Measurements from ENCODE around the gene CDCP2.
"Not testable (repeated sequence)": the region's sequence is repeated elsewhere in the genome, so short reads cannot be mapped to it uniquely, and the experiment has no call there.

The CDCP2 gene

DNA sequence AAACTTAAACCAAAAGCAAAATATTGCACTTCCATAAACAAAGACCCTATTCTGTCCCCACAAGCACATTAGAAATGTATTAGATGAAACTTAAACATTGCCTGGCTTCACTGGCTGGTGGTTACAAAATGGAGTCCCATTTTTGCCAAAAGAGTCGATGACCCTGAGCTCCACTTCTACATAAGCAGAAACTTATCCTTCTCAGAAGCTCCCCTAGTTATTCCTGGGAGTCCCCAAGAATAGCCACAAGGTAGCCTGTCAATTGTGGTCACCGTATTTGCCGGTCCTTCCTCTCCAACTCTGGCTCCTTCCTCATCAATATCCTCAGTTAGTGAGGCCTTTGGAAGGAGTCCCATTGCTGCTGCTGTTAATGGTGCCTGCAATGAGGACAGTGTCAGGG lies 37.3 kb downstream of the CDCP2 start:
- no peak for DNase-seq (ENCODE audit: low read depth)

DNA sequence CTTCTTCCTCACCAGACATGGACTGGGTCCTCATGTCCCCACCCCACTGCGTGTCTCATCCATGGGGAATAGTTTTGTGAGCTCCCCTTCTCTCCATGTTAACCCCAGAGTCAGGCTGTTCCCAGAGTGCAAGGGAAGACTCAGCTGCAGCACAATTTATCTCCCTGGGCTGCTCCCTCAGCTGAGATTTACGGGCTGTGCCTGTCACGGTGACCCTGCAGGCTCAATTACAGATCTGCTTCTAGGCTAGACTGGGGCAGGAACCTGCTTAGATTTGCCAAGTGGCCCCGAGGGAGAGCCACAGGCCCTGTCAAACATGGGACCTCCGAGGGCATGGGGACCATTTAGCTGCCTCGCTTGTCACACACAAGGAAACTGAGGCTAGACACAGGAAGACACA lies 37.8 kb downstream of the CDCP2 start:
- no peak for DNase-seq (ENCODE audit: low read depth)

DNA sequence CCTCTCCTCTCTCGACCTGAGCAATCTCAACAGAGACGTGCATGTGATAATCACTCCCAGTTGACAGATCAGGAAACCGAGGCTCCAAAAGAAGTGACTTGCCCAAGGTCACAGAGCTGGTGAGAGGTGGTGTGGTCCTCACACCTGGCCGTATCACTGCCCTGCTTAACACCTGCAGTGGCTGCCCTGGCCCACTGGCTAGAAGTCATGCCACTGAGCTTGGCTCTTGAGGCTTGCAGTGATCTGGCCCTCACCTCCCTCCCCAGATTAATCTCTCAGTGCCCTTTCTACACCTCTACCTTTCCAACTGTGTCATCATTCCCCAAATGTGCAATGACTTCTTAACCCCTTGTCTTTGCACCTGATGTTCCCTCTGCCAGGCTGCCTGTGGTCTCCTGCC lies 38.8 kb downstream of the CDCP2 start:
- DNase-seq (ENCODE audit: low read depth) = no peak

DNA sequence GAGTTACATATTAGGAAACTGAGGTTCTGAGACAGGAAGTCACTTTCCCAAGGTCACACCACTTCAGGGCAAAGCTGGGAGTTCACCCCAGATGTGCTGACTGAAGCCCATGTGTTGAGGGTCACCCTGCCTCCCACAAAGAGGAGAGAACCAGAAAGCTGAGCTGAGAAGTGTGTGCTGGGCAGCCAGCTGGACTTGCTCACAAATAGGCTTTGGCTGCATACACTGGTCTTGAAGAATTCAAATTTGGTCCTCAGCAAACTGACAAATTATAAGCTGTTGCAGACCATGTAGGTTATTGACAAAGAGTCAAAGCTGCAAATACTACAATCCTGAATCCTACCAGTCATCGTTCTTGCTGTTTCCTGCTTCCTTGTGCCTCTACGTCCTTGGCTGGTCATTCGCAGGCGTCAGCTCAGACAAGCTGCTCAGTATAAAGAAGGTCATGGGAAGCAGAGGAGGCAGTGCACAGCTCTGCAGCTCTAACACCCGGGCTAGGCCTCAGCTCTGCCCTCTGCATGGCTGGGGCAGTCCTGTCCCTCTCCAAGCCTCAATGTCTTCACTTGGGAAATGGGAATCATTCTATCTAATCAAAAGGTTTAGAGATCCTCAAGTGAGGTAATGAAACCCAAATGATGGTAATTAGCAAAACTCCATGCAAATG lies 40.0 kb downstream of the CDCP2 start:
- DNase-seq (ENCODE audit: low read depth) = no peak

DNA sequence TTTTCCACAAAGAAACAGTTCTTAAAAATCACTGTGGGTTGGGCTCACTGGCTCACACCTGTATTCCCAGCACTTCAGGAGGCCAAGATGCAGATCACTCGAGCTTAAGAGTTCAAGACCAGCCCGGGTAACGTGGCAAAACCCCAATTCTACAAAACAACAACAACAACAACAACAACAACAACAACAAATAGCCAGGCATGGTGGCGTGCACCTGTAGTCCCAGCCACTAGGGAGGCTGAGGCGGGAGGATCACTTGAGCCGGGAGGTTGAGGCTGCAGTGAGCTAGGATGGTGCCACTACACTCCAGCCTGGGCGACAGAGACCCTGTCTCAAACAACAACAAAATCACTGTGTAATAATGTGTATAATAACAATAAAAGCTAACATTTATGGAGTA lies 40.8 kb downstream of the CDCP2 start:
- no peak for DNase-seq (ENCODE audit: low read depth)

DNA sequence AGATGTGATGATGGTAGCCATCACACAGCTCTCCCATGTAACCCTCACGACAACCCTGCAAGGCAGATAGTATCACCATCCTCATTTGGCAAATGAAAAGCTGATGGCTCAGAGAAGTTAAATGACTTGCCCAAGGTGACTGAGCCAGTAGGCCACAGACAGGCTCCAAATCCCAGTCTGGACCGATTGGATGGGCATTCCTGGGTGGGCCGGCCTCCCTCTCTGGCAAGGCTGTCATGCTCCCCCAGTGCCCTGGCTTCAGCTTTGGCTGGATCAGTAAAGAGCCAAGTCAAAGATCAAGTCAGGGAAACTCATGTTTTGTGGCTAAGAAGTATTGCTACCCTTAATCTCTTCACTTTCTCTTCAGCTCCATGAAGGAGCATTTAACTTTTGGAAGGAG lies 41.2 kb downstream of the CDCP2 start:
- no peak for DNase-seq (ENCODE audit: low read depth)

DNA sequence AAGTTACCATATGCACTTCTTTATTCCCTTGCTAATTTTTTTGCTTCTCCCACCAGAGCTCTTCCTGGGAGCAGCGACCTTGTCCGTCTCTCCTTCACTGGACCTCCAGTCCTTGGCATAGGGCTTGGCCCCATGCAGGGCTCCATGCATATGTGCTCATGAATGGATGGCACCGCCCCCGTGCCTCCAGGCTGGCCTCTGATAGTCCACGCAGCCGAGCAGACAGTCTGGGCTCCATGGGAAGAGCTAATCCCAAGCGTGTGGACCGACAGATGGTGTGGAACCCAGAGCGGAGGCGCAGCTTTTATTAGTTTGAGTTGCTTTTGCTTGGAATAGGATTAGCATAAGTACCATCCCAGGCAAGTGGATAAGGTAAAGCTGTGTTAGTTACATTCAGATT lies 41.8 kb downstream of the CDCP2 start:
- no peak for DNase-seq (ENCODE audit: low read depth)

DNA sequence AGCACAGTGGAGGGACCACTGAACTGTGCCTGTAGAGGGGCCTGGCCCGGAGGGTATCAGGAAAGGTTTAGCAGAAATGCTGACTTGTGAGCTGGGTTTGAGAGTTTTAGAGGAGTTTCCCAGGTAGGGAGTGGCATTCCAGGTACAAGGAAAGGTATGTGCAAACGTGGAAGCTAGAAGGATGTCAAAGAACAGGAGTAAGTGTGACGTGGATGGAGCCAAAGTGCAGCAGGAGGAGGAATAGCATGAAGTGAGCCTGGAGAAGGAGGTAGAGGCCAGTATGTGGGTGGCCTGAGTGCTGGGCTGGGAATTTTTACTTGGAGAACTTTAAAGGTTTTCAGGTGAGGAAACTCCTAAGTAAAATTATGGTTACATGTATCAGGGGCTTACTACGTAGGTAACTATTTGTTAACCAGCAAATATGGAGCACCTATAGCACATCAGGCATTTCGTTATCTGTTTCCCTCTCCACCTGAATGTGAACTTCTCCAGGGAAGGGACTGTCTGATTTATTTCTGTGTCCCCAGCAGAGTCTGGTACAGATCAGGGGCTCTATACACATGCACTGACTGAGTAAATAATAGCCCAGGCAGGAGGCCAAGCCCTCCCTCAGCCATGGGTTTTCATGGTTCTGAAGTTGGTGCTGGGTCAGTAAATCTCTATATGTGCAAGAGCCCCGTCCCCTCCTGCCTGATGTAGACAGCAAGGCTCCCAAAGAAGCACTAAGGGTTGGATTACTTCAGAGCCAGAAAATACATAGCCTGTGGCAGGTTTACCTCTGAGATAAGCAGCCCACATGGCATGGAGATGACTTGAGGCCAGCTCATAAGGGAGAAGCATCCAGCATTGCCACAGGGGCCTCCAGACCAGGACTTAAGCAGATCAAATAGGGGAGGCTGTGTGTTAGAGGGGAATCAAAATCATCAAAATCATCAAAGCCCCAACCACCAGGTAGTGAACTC lies 43.4 kb downstream of the CDCP2 start:
- DNase-seq (ENCODE audit: low read depth) = no peak

DNA sequence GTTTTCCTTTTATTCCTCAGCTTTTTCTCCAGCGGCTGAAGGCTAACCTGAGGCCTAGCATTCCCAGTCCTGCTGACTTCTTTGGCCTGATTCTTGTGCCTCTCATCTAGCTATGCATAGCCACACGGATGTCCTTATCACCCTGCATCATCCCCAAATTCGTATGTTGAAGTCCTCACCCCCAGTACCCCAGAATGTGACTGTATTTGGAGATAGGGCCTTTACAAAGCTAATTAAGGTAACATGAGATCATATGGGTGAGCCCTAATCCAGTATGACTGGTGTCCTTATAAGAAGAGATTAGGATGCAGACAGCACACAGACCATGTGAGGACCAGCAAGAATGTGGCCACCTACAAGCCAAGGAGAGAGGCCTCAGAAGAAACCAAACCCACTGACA lies 44.6 kb downstream of the CDCP2 start:
- no peak for DNase-seq (ENCODE audit: low read depth)

DNA sequence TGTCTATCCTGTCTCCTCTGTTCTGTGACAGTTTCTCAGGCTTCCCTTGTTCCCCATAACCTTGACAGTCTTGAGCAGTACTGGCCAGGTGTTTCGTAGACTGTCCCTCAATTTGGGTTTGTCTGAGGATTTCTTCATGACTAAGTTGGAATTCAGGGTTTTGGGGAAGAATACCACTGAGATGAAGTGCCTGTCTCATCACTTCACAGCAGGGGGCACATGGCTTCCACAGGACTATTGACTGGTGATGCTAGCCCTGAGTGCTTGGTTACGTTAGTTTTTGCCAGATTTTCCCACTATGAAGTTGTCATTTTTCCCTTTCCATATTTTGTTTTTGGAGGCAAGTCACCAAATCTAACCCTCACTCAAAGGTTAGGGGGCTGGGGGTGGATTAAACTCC lies 45.7 kb downstream of the CDCP2 start:
- DNase-seq (ENCODE audit: low read depth) = no peak

DNA sequence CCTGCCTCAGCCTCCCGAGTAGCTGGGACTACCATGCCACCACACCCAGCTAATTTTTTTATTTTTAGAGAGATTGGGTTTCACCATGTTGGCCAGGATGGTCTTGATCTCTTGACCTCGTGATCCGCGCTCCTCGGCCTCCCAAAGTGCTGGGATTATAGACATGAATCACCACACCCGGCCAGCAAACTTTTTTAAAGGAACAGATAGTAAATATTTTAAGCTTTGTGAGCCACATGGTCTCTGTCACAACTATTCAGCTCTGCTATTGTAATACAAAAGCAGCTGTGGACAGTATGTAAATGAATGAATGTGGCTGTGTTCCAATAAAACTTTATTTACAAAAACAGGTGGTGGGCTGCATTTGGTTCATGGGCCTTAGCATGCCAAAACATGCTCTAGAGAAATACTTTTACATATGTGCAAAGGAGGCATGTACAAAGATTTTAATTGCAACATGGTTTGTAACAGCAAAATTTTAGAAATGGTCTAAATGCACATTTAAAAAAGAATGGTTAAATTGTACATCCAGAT lies 47.0 kb downstream of the CDCP2 start:
- DNase-seq (ENCODE audit: low read depth) = no peak

DNA sequence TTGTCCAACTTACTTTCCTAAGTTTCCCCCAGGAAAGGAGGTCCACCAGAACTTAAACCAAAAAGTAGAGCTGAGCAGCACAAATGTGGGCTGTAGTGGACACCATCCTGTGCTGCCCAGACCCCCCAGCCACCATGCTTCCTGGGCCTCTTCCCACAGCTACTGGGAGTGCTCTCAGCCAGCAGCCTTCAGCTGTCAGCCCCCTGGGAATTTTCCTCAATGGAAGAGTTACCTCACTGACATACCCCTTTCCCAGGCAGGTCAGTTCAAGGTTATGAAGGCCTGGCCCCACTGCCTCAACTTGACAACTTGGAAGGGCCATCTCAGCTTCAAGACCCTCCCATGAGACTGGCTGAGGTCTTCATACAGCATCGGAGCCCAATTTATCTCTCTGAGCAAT lies 47.7 kb downstream of the CDCP2 start:
- no peak for DNase-seq (ENCODE audit: low read depth)

DNA sequence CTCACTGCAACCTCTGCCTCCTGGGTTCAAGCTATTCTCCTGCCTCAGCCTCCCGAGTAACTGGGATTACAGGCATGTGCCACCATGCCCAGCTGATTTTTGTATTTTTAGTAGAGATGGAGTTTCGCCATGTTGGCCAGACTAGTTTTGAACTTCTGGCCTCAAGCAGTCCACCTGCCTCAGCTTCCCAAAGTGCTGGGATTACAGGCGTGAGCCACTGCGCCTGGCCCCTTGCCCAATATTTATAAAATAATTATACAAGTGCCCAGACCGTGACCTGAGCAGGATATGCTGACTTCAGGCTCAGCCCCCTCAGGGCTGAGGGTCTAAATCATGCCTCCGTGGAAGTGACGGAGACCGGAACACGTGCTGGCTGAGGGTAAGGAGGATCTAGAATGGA lies 48.2 kb downstream of the CDCP2 start:
- DNase-seq (ENCODE audit: low read depth) = not testable (repeated sequence)

DNA sequence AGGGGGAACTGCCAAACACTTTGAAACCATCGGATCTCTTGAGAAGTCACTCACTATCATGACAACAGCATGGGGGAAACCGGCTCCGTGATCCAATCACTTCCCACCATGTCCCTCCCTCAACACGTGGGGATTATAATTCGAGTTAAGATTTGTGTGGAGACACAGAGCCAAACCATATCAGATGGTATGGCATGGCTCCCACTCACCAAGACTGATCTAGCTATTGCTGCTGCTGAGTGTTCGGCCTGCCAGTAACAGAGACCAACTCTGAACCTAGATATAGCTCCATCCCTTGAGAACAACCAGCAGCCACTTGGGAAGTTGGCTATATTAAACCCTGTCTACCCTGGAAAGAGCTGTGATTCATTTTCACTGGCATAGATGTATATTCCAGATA lies 49.4 kb downstream of the CDCP2 start:
- no peak for DNase-seq (ENCODE audit: low read depth)

DNA sequence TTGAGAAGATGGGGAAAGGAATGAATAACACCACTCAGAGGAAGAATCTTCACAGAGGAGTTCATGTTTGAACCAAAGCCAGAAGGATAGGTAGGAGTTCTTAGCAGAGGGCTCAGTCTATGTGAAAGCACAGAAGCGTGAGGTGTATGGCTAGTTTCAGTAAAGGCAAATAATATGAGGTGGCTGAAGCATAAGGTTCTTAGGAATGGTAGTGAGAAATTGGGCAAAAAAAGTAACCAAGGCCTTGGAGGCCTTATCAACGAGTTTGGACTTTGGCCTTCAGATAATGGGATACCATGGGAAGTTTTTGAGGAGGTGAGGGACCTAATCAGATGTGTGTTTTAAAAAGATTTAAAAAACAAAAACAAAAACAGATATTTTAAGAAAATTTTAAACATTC lies 52.3 kb downstream of the CDCP2 start:
- DNase-seq (ENCODE audit: low read depth) = no peak

DNA sequence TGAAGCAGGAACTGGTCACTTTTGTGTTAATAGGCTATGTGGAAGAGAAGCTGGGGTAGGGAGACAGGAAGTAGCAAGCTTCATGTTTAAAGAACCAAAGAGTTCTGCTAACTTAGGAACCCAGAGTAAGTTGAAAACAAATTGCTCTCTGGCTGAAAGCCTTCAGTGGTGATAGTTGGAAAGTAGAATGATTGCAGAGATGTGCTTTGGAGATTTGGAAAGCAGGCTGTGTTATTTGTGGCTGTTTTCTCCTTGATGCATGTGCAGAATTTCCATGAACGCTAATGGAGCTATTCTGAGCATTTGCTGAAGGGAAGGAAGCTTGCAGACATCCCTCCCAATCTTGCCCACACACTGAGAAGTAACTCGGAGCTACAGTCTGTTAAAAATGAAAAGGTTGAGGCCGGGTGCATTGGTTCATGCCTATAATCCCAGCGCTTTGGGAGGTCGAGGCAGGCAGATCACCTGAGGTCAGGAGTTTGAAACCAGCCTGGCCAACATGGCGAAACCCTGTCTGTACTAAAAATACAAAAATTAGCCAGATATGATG lies 53.7 kb downstream of the CDCP2 start:
- no peak for DNase-seq (ENCODE audit: low read depth)

DNA sequence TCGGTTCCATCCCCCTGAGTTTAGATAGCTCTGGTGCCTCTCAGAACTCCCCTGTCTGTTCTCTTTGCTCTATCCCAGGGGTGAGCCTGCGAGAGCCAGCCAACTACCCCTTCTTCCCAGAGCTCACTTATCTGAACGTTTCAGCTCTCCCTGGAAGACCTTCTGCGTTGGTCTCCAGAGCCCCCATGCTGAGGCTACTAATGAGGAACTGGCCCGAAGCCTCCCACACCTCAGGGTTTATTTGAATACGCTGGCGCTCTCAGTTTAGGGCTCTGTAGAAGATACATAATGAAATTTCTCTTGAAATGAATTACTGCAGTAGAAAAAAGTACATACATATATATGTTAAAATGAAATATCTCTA lies 55.9 kb downstream of the CDCP2 start:
- no peak for DNase-seq (ENCODE audit: low read depth)

DNA sequence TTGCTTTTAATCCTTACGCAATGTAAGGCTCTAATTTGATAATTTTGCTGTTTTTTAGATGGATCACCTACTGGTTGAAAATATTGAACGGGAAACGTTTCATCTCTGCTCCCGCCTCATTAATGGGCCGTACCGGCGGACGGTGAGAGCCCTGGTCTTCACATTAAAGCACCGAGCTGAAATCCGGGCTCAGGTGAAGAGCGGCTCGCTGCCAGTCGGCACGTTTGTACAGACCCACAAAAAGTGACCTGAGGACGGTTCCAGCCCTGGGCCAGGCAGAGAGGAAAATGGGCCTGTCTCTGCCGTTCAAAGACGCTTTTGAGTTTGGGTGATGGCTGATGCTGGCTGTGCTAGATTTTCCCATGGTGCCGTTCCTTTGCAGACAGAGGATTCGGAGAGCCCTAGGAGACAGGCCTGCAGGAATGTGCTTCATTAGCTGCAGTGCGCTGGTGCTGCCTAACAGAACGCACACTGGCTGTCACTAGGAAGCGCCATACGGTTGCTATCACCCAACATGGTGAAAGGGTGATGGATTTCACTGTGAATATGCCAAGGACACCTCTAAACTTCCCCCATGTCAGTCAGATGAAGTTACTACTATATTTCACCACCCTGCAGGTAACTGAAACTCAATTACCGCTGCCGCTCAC lies 56.4 kb downstream of the CDCP2 start:
- no peak for DNase-seq (ENCODE audit: low read depth)

DNA sequence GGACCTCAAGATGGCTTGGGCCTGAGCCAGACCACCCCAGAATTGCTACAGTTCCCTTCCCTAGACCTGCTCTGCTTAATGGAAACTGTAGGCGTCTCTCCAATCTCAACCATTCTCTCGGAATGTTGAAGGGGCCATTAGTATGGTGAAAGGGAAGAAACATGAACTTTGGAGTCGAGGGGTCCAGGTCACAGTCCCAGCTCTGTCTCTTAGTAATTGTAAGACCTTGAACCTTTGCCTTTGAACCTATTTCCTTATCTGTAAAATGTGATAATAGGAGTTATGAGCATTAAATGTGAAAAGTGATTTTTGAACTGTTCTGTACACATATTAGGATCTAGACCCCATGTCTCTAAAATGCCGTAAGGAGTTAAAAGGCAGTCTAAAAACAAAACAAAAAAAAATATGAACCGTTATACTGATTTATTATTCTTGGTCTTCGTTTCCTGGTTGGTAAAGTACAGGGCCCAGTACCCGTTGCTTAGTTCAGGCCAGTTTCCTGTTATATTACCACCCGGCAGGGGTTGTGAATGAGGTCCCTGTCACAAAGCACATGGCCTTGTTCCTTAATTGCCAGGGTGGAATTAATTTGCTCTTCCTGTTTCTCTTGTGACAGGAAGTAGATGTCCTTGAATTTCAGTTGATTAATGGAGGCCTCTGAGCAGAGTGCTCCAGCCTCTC lies 57.1 kb downstream of the CDCP2 start:
- peak; percentile 43 for DNase-seq (ENCODE audit: low read depth)

DNA sequence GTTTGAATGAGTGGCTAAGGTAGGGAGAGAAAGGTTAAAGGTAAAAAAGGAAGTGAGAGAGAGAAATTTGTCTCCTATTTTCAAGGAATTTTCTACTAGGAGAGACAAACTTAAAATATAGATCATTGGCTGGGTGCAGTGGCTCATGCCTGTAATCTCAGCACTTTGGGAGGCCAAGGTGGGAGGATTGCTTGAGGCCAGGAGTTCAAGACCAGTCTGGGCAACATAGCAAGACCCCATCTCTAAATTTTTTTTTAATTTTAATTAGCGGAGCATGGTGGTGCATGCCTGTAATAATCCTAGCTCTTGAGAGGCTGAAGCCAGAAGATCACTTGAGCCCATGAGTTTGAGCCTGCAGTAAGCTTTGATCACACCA lies 58.1 kb downstream of the CDCP2 start:
- not testable (repeated sequence) for DNase-seq (ENCODE audit: low read depth)

DNA sequence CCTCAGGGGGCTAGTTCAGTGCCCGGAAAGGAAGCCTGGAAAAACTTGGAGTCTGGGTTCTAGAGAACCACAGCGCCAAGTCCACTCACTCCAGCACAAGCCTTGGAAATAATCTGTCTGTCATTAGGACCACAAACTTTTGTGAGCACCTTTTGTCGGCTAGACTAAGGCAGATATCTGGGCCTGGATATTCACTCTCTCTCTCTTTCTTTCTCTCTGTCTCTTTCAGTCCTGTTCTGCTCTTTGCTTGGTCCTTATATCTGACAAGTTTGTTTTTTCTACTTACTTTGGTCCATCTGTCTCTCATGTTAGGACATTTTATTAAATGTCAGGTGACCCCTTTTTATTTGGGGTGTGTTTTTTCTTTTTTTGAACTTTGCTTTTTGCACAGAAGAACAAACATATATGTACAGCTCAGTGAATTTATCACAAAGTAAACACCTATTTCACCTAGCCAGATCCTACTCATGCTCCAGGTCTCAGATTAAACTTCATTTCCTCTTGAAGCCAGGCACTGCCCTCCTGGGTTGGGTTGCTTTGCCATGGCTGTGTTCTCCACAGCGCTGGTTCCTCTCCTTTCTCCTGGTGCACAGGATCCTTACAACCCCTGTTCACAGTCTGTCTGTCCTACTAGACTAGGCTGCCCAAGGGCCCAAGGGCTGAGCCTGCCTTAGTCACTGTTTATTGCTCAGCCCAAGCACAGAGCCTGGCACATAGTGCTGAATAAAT lies 58.6 kb downstream of the CDCP2 start:
- DNase-seq (ENCODE audit: low read depth) = no peak

Measured in CMK (cell line).